MM.1S (cell line): ENCODE data around the gene MOXD1.

Source experiments
- DNase-seq: peaks from one replicate; pipeline ENCODE4 v3.0.0-alpha.2; 2015
- H2AFZ ChIP-seq: fragments of 300-600 bp; sonication (generic); 2 replicates; pipeline ENCODE4 v1.6.0; 2016; ENCODE audit warnings: antibody characterized with exemption, low read length
- H3F3A ChIP-seq: fragments of 300-600 bp; sonication (generic); 2 replicates; pipeline ENCODE4 v1.6.1; 2016; ENCODE audit warnings: mild to moderate bottlenecking, antibody characterized with exemption, low read length, moderate library complexity, mixed read lengths; ENCODE audit not compliant: insufficient read depth
- H3K27ac ChIP-seq: fragments of 300-600 bp; sonication (generic); 2 replicates; pipeline ENCODE4 v1.5.1; 2016; ENCODE audit warnings: mild to moderate bottlenecking, low read length
- H3K27me3 ChIP-seq: fragments of 300-600 bp; sonication (generic); replicated peaks from 2 replicates; pipeline ENCODE4 v1.6.0; 2016; ENCODE audit warnings: low read length; ENCODE audit not compliant: insufficient read depth
- H3K36me3 ChIP-seq: fragments of 300-600 bp; sonication (generic); replicated peaks from 2 replicates; pipeline ENCODE4 v1.6.1; 2016; ENCODE audit warnings: mild to moderate bottlenecking, low read length, mixed read lengths; ENCODE audit not compliant: insufficient read depth
- H3K4me1 ChIP-seq: fragments of 300-600 bp; sonication (generic); 2 replicates; pipeline ENCODE4 v1.6.1; 2016; ENCODE audit warnings: low read length, mixed read lengths
- H3K4me2 ChIP-seq: fragments of 300-600 bp; sonication (generic); 2 replicates; pipeline ENCODE4 v1.6.0; 2016; ENCODE audit warnings: low read depth, low read length
- H3K4me3 ChIP-seq: fragments of 300-600 bp; sonication (generic); 2 replicates; pipeline ENCODE4 v1.5.1; 2016; ENCODE audit warnings: low read length, mixed read lengths
- H3K79me2 ChIP-seq: fragments of 300-600 bp; sonication (generic); 2 replicates; pipeline ENCODE4 v1.6.1; 2016; ENCODE audit warnings: mixed run types, low read length, mixed read lengths
- H3K9ac ChIP-seq: fragments of 300-600 bp; sonication (generic); 2 replicates; pipeline ENCODE4 v1.6.1; 2016; ENCODE audit warnings: low read length, mixed read lengths
- H3K9me2 ChIP-seq: fragments of 300-600 bp; sonication (generic); replicated peaks from 2 replicates; pipeline ENCODE4 v1.6.1; 2016; ENCODE audit warnings: mild to moderate bottlenecking, low read length, mixed read lengths; ENCODE audit not compliant: insufficient read depth
- H3K9me3 ChIP-seq: fragments of 300-600 bp; sonication (generic); replicated peaks from 2 replicates; pipeline ENCODE4 v1.6.1; 2016; ENCODE audit warnings: mild to moderate bottlenecking, low read length, mixed read lengths; ENCODE audit not compliant: insufficient read depth
- H4K20me1 ChIP-seq: fragments of 300-600 bp; sonication (generic); 2 replicates; pipeline ENCODE4 v1.6.1; 2016; ENCODE audit warnings: mild to moderate bottlenecking, low read length, moderate library complexity, mixed read lengths; ENCODE audit not compliant: insufficient read depth
- EZH2 ChIP-seq: fragments of 300-600 bp; sonication (generic); optimal IDR thresholded peaks from 2 replicates; pipeline ENCODE3; 2017; ENCODE audit warnings: low read depth, mild to moderate bottlenecking, antibody characterized with exemption, low read length, mixed read lengths
- EZH2phosphoT487 ChIP-seq: fragments of 300-600 bp; sonication (generic); IDR thresholded peaks from 2 replicates; pipeline ENCODE4 v1.6.1; 2018; ENCODE audit warnings: antibody characterized with exemption, low read length
- TF ChIP-seq, protein P1 (sequence below): fragments of 300-600 bp; sonication (generic); IDR thresholded peaks from 2 replicates; pipeline ENCODE4 v1.5.1; 2016; ENCODE audit warnings: antibody characterized with exemption, low read length, mixed read lengths

MOXD1 gene

DNA sequence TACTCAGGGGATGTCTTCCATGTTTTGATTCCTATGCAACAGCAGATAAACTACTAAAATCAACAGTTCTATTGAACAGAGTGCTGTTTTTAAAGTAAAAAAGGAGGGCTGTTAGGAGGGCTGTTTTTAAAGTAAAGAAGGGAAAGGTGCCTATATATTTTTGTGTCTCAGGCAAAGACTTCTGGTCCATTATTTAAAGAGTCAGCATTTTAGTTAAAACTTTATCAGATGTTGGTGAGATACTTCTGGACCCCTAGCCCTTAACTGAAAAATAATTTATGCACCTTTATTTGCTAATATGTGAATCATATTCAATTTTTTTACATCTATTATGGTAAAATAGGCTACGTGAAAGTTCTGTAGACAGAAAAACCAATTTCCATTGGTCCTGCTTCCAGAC, 144.8 kb downstream of the MOXD1 start:
- Histone ChIP-seq H3K4me1 (peaks cover 19% of the 10 kb centered on the region), H3K79me2 (no peaks in the 10 kb centered on the region), H3F3A (no peaks in the 10 kb centered on the region), H3K9me3 (no peaks in the 10 kb centered on the region), H3K27ac (no peak overlapping the region), H3K9me2 (no peaks in the 10 kb centered on the region), H4K20me1 (no peaks in the 10 kb centered on the region), H3K4me3 (no peak overlapping the region), H3K4me2 (no peak overlapping the region), H3K9ac (no peak overlapping the region), H3K36me3 (no peaks in the 10 kb centered on the region), H2AFZ (no peak overlapping the region), H3K27me3 (no peaks in the 10 kb centered on the region)
- DNase-seq, result no peak
- TF ChIP-seq, protein P1, sequence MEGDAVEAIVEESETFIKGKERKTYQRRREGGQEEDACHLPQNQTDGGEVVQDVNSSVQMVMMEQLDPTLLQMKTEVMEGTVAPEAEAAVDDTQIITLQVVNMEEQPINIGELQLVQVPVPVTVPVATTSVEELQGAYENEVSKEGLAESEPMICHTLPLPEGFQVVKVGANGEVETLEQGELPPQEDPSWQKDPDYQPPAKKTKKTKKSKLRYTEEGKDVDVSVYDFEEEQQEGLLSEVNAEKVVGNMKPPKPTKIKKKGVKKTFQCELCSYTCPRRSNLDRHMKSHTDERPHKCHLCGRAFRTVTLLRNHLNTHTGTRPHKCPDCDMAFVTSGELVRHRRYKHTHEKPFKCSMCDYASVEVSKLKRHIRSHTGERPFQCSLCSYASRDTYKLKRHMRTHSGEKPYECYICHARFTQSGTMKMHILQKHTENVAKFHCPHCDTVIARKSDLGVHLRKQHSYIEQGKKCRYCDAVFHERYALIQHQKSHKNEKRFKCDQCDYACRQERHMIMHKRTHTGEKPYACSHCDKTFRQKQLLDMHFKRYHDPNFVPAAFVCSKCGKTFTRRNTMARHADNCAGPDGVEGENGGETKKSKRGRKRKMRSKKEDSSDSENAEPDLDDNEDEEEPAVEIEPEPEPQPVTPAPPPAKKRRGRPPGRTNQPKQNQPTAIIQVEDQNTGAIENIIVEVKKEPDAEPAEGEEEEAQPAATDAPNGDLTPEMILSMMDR, result no peak
- TF ChIP-seq EZH2 (no peak), EZH2phosphoT487 (no peak)

DNA sequence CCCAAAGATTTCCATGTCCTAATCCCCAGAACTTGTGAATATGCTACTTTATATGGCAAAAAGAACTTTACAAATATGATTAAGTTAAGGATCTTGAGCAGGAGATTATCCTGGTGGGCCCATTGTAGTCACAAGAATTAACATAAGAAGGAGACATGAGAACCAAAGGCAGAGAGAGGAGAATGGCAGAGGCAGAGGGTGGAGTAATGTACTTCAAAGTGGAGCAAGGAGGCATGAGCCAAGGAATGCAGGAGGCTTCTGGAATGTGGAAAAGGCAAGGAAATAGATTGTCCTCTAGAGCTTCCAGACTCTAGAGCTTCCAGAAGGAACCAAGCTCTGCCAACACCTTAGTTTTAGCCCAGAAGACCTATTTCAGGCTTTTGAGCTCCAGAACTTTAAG, 147.4 kb downstream of the MOXD1 start:
- DNase-seq, result no peak

GRCh38 chr6:132253211-132253610, 148.1 kb downstream of the MOXD1 start:
- Histone ChIP-seq H3K4me1 (peaks cover 9% of the 10 kb centered on the region), H3K79me2 (no peaks in the 10 kb centered on the region), H3K4me2 (no peak overlapping the region), H3K36me3 (no peaks in the 10 kb centered on the region), H3K27me3 (no peaks in the 10 kb centered on the region), H3K9me2 (no peaks in the 10 kb centered on the region), H2AFZ (no peak overlapping the region), H3K4me3 (no peak overlapping the region), H3K9ac (no peak overlapping the region), H3F3A (no peaks in the 10 kb centered on the region), H4K20me1 (no peaks in the 10 kb centered on the region), H3K27ac (no peak overlapping the region), H3K9me3 (no peaks in the 10 kb centered on the region)
- TF ChIP-seq EZH2, result no peak
- TF ChIP-seq EZH2phosphoT487, result no peak
- TF ChIP-seq, protein P1, result no peak
- DNase-seq, result no peak

More for the DNA sequence above, 147.4 kb downstream of the MOXD1 start:
- Histone ChIP-seq H3K9me2 (no peaks in the 10 kb centered on the region), H3K4me2 (no peak overlapping the region), H2AFZ (no peak overlapping the region), H3F3A (no peaks in the 10 kb centered on the region), H3K4me1 (peaks cover 16% of the 10 kb centered on the region), H3K9me3 (no peaks in the 10 kb centered on the region), H3K27me3 (no peaks in the 10 kb centered on the region), H3K9ac (no peak overlapping the region), H3K27ac (no peak overlapping the region), H3K36me3 (no peaks in the 10 kb centered on the region), H3K79me2 (no peaks in the 10 kb centered on the region), H4K20me1 (no peaks in the 10 kb centered on the region), H3K4me3 (no peak overlapping the region)
- TF ChIP-seq EZH2, result no peak
- TF ChIP-seq, protein P1, result no peak
- no peak for TF ChIP-seq EZH2phosphoT487
